ENCODE results near the gene PRF1. TPM values are rescaled to one million over a fixed set of nuclear protein-coding genes. Genes with fewer than 3 reads are reported as not detected.
"Not testable (repeated sequence)": the region's sequence is repeated elsewhere in the genome, so short reads cannot be mapped to it uniquely, and the experiment has no call there.

The PRF1 gene
- total and polyA plus RNA-seq, 4 donors, result 1.3 to 6.1 (median 4.7) TPM

GRCh38 chr10:70586348-70586930 is 16.1 kb downstream of the PRF1 start:
- Histone ChIP-seq H3K4me3 (ENCODE audit: low read length in 2 of 2) (no peak overlapping the region), H3K36me3 (ENCODE audit: control insufficient read depth in 1 of 2, insufficient read depth in 2 of 2, low read length in 1 of 2) (no peaks in the 10 kb centered on the region), H3K9me3 (ENCODE audit: control insufficient read depth, low read length) (no peaks in the 10 kb centered on the region), H3K4me1 (ENCODE audit: control insufficient read depth in 1 of 2, insufficient read depth in 2 of 2, low read length in 2 of 2) (no peaks in the 10 kb centered on the region), H3K27ac (ENCODE audit: low read depth in 1 of 2, low read length in 2 of 2) (no peak overlapping the region), H3K27me3 (ENCODE audit: control insufficient read depth in 1 of 2, insufficient read depth in 2 of 2, low read length in 1 of 2) (no peaks in the 10 kb centered on the region)
- 91 to 94% methylated on average over 8 of the region's 8 CpGs for WGBS, 2 donors
- intact Hi-C loops (cut with DNase I), result no loop called here
- no peak for ATAC-seq (ENCODE audit: low FRiP score)
- DNase-seq, result peak in 1 of 2 donors; percentile 40

- Histone ChIP-seq H3K9me3 (ENCODE audit: control insufficient read depth, low read length) (no peaks in the 10 kb centered on the region), H3K36me3 (ENCODE audit: control insufficient read depth in 1 of 2, insufficient read depth in 2 of 2, low read length in 1 of 2) (no peaks in the 10 kb centered on the region), H3K4me1 (ENCODE audit: control insufficient read depth in 1 of 2, insufficient read depth in 2 of 2, low read length in 2 of 2) (no peaks in the 10 kb centered on the region), H3K27me3 (ENCODE audit: control insufficient read depth in 1 of 2, insufficient read depth in 2 of 2, low read length in 1 of 2) (no peaks in the 10 kb centered on the region), H3K27ac (ENCODE audit: low read depth in 1 of 2, low read length in 2 of 2) (no peak overlapping the region), H3K4me3 (ENCODE audit: low read length in 2 of 2) (no peak overlapping the region)
- WGBS, 2 donors, result 81 to 86% methylated on average over 8 of the region's 8 CpGs
- intact Hi-C loops (cut with DNase I), result no loop called here
- DNase-seq, result peak in 1 of 2 donors; percentile 30
- no peak for ATAC-seq (ENCODE audit: low FRiP score)
Observed at GRCh38 chr10:70585578-70586169, 16.9 kb downstream of the PRF1 start.

- DNase-seq (peak in 1 of 2 donors; percentile 21), ATAC-seq (ENCODE audit: low FRiP score) (no peak)
- Histone ChIP-seq H3K4me3 (ENCODE audit: low read length in 2 of 2) (no peak overlapping the region), H3K27me3 (ENCODE audit: control insufficient read depth in 1 of 2, insufficient read depth in 2 of 2, low read length in 1 of 2) (no peaks in the 10 kb centered on the region), H3K27ac (ENCODE audit: low read depth in 1 of 2, low read length in 2 of 2) (no peak overlapping the region), H3K36me3 (ENCODE audit: control insufficient read depth in 1 of 2, insufficient read depth in 2 of 2, low read length in 1 of 2) (no peaks in the 10 kb centered on the region), H3K9me3 (ENCODE audit: control insufficient read depth, low read length) (no peaks in the 10 kb centered on the region), H3K4me1 (ENCODE audit: control insufficient read depth in 1 of 2, insufficient read depth in 2 of 2, low read length in 2 of 2) (no peaks in the 10 kb centered on the region)
- intact Hi-C loops (cut with DNase I), result no loop called here
- WGBS, 2 donors, result 32 to 34% methylated on average over 7 of the region's 7 CpGs
Observed at GRCh38 chr10:70584909-70585544, 17.5 kb downstream of the PRF1 start.

GRCh38 chr10:70584366-70584765 is 18.2 kb downstream of the PRF1 start:
- ATAC-seq (ENCODE audit: low FRiP score) (no peak), DNase-seq (peak in 1 of 2 donors; percentile 51)
- Histone ChIP-seq H3K4me1 (ENCODE audit: control insufficient read depth in 1 of 2, insufficient read depth in 2 of 2, low read length in 2 of 2) (no peaks in the 10 kb centered on the region), H3K36me3 (ENCODE audit: control insufficient read depth in 1 of 2, insufficient read depth in 2 of 2, low read length in 1 of 2) (no peaks in the 10 kb centered on the region), H3K27ac (ENCODE audit: low read depth in 1 of 2, low read length in 2 of 2) (no peak overlapping the region), H3K27me3 (ENCODE audit: control insufficient read depth in 1 of 2, insufficient read depth in 2 of 2, low read length in 1 of 2) (no peaks in the 10 kb centered on the region), H3K9me3 (ENCODE audit: control insufficient read depth, low read length) (no peaks in the 10 kb centered on the region), H3K4me3 (ENCODE audit: low read length in 2 of 2) (no peak overlapping the region)
- intact Hi-C loops (cut with DNase I), result no loop called here
- 92 to 94% methylated on average over 11 of the region's 11 CpGs for WGBS, 2 donors

- intact Hi-C loops (cut with DNase I), result no loop called here
- Histone ChIP-seq H3K27ac (ENCODE audit: low read depth in 1 of 2, low read length in 2 of 2) (no peak overlapping the region), H3K4me1 (ENCODE audit: control insufficient read depth in 1 of 2, insufficient read depth in 2 of 2, low read length in 2 of 2) (no peaks in the 10 kb centered on the region), H3K36me3 (ENCODE audit: control insufficient read depth in 1 of 2, insufficient read depth in 2 of 2, low read length in 1 of 2) (no peaks in the 10 kb centered on the region), H3K9me3 (ENCODE audit: control insufficient read depth, low read length) (no peaks in the 10 kb centered on the region), H3K27me3 (ENCODE audit: control insufficient read depth in 1 of 2, insufficient read depth in 2 of 2, low read length in 1 of 2) (no peaks in the 10 kb centered on the region), H3K4me3 (ENCODE audit: low read length in 2 of 2) (no peak overlapping the region)
- ATAC-seq (ENCODE audit: low FRiP score), result no peak
- 74 to 80% methylated on average over 2 of the region's 2 CpGs for WGBS, 2 donors
- peak in 1 of 2 donors; percentile 28 for DNase-seq
Observed at GRCh38 chr10:70583669-70584037, 18.9 kb downstream of the PRF1 start.

GRCh38 chr10:70582793-70583668 is 19.5 kb downstream of the PRF1 start:
- no peak overlapping the region for H3K27ac ChIP-seq (ENCODE audit: low read depth in 1 of 2, low read length in 2 of 2)
- no peak overlapping the region for H3K4me3 ChIP-seq (ENCODE audit: low read length in 2 of 2)
- H3K9me3 ChIP-seq (ENCODE audit: control insufficient read depth, low read length), result no peaks in the 10 kb centered on the region
- ATAC-seq (ENCODE audit: low FRiP score), result no peak
- no peaks in the 10 kb centered on the region for H3K4me1 ChIP-seq (ENCODE audit: control insufficient read depth in 1 of 2, insufficient read depth in 2 of 2, low read length in 2 of 2)
- 91% methylated on average over 19 of the region's 19 CpGs for whole genome bisulfite sequencing, 2 donors
- H3K27me3 ChIP-seq (ENCODE audit: control insufficient read depth in 1 of 2, insufficient read depth in 2 of 2, low read length in 1 of 2), result no peaks in the 10 kb centered on the region
- peak in 1 of 2 donors; percentile 28 for DNase-seq
- intact Hi-C loops (cut with DNase I), result no loop called here
- no peaks in the 10 kb centered on the region for H3K36me3 ChIP-seq (ENCODE audit: control insufficient read depth in 1 of 2, insufficient read depth in 2 of 2, low read length in 1 of 2)

GRCh38 chr10:70581176-70581575 is 21.4 kb downstream of the PRF1 start:
- H3K27me3 ChIP-seq (ENCODE audit: control insufficient read depth in 1 of 2, insufficient read depth in 2 of 2, low read length in 1 of 2); H3K27ac ChIP-seq (ENCODE audit: low read depth in 1 of 2, low read length in 2 of 2); H3K9me3 ChIP-seq (ENCODE audit: control insufficient read depth, low read length); H3K36me3 ChIP-seq (ENCODE audit: control insufficient read depth in 1 of 2, insufficient read depth in 2 of 2, low read length in 1 of 2); H3K4me3 ChIP-seq (ENCODE audit: low read length in 2 of 2); ATAC-seq (ENCODE audit: low FRiP score); H3K4me1 ChIP-seq (ENCODE audit: control insufficient read depth in 1 of 2, insufficient read depth in 2 of 2, low read length in 2 of 2); intact Hi-C loops (cut with DNase I): not testable (repeated sequence)
- WGBS, 2 donors, result 96% methylated on average over 5 of the region's 5 CpGs
- peak; percentile 6 to 41 for DNase-seq

- no peak overlapping the region for H3K27ac ChIP-seq (ENCODE audit: low read depth in 1 of 2, low read length in 2 of 2)
- no peaks in the 10 kb centered on the region for H3K27me3 ChIP-seq (ENCODE audit: control insufficient read depth in 1 of 2, insufficient read depth in 2 of 2, low read length in 1 of 2)
- intact Hi-C loops (cut with DNase I), result no loop called here
- WGBS, 2 donors, result 87 to 90% methylated on average over 3 of the region's 3 CpGs
- H3K4me1 ChIP-seq (ENCODE audit: control insufficient read depth in 1 of 2, insufficient read depth in 2 of 2, low read length in 2 of 2), result no peaks in the 10 kb centered on the region
- H3K4me3 ChIP-seq (ENCODE audit: low read length in 2 of 2), result no peak overlapping the region
- DNase-seq (peak; percentile 10 to 13), ATAC-seq (ENCODE audit: low FRiP score) (no peak)
- H3K9me3 ChIP-seq (ENCODE audit: control insufficient read depth, low read length), result no peaks in the 10 kb centered on the region
- H3K36me3 ChIP-seq (ENCODE audit: control insufficient read depth in 1 of 2, insufficient read depth in 2 of 2, low read length in 1 of 2), result no peaks in the 10 kb centered on the region
Observed at GRCh38 chr10:70579234-70580002, 23.1 kb downstream of the PRF1 start.
